ENCODE measurements around the gene ARHGDIA.

DNA sequence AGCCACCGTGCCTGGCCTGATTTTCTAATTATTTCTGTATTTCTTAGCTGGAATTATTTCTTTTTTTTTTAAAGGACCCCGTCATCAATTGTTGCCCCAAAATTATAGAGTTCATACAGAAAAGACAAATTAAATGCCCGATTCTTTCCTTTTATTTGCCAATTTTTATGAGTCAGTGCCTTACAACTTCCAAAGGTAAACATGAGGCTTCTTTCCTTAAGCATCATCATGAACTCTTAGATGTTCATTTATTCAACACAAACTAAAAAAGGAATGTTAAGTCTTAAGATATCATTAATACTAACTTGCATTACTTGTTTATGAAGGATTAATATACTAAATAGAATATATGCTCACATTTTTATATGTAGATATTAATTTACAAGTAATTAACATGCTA lies 7.2 kb upstream of the ARHGDIA start:
- TF ChIP-seq POLR2A (IDR thresholded peaks at IDR 0.05) = no peak
- TF ChIP-seq, protein P1, sequence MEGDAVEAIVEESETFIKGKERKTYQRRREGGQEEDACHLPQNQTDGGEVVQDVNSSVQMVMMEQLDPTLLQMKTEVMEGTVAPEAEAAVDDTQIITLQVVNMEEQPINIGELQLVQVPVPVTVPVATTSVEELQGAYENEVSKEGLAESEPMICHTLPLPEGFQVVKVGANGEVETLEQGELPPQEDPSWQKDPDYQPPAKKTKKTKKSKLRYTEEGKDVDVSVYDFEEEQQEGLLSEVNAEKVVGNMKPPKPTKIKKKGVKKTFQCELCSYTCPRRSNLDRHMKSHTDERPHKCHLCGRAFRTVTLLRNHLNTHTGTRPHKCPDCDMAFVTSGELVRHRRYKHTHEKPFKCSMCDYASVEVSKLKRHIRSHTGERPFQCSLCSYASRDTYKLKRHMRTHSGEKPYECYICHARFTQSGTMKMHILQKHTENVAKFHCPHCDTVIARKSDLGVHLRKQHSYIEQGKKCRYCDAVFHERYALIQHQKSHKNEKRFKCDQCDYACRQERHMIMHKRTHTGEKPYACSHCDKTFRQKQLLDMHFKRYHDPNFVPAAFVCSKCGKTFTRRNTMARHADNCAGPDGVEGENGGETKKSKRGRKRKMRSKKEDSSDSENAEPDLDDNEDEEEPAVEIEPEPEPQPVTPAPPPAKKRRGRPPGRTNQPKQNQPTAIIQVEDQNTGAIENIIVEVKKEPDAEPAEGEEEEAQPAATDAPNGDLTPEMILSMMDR (IDR thresholded peaks at IDR 0.05) = no peak
